Heart left ventricle (tissue), 13 donors: ENCODE results near the gene TOPBP1.

Experiments used
- CTCF ChIP-seq, 12 donors: fragments of 200-600 bp; sonication (generic) in 4 of 12; IDR thresholded peaks; one replicate each; pipeline versions ENCODE4 v1.5.0 to v1.8.0; 2018 to 2022; ENCODE audit warnings: antibody characterized with exemption in 12 of 12, mild to moderate bottlenecking in 5 of 12
- POLR2A ChIP-seq, 2 donors: fragments of 450-650 bp; IDR thresholded peaks; one replicate each; pipeline ENCODE4 v1.6.1; 2017; ENCODE audit warnings: antibody characterized with exemption in 2 of 2, mild to moderate bottlenecking in 2 of 2, moderate library complexity in 2 of 2
- donor health status: ischemic (EF 13 %, LVEDD 7.1; RV severe dilation, severe dysfunction).
- donor health status: DM: no; HTN: yes; CAD: no.
- donor health status: DM: no; HTN: no; CAD: no.
- donor health status: ischemic (EF 25% LVEDD 6.9; RV normal size, moderate dysfunction).
- donor health status: ischemic (EF 25% LVEDD 5.7; RV mildly dilated, moderate dysfunction).
- donor health status: ischemic (EF 35%, LVEDD 5.7; RV mildly dilated, moderate dysfunction).
- donor health status: nonischemic (EF 11% LVEDD 7.7; RV severe dilation, severe dysfunction).
- donor health status: DM: yes; HTN: yes; CAD: no.
- donor health status: PGD.
- donor health status: ischemic (EF 29% LVEDD 5.4; RV normal size, mild dysfunction).
- donor health status: nonischemic (EF 23%, LVEDD 6.1; RV moderate dilation, normal function).

- TF ChIP-seq CTCF (IDR thresholded peaks at IDR 0.05): no peak
- TF ChIP-seq POLR2A (IDR thresholded peaks at IDR 0.05): no peak
Observed at GRCh38 chr3:133575086-133575485, 86.7 kb downstream of the TOPBP1 start.
